GM19043 (cell line): ENCODE results near the gene LOXL4.

Experiments used
- ATAC-seq: cut with Tn5 transposase; IDR thresholded peaks from one replicate; pipeline ENCODE4 v1.9.1; 2021; ENCODE audit warnings: low read depth; ENCODE audit not compliant: unreplicated experiment

LOXL4 gene

GRCh38 chr10:98265403-98266378 lies 2.3 kb downstream of the LOXL4 start:
- no peak for ATAC-seq

GRCh38 chr10:98264378-98265065 lies 3.5 kb downstream of the LOXL4 start:
- no peak for ATAC-seq

GRCh38 chr10:98263088-98263487 lies 4.9 kb downstream of the LOXL4 start:
- ATAC-seq: no peak

GRCh38 chr10:98262571-98262970 lies 5.4 kb downstream of the LOXL4 start:
- no peak for ATAC-seq

GRCh38 chr10:98261436-98262277 lies 6.3 kb downstream of the LOXL4 start:
- no peak for ATAC-seq

GRCh38 chr10:98260752-98261151 lies 7.2 kb downstream of the LOXL4 start:
- no peak for ATAC-seq

GRCh38 chr10:98260350-98260749 lies 7.6 kb downstream of the LOXL4 start:
- ATAC-seq: no peak

GRCh38 chr10:98259606-98260315 lies 8.2 kb downstream of the LOXL4 start:
- ATAC-seq: no peak

- ATAC-seq: no peak
These were observed 9.1 kb downstream of the LOXL4 start for GRCh38 chr10:98258683-98259454.

- ATAC-seq: no peak
These were observed 10.0 kb downstream of the LOXL4 start for GRCh38 chr10:98257961-98258360.

GRCh38 chr10:98257198-98257597 lies 10.8 kb downstream of the LOXL4 start:
- no peak for ATAC-seq

- no peak for ATAC-seq
These were observed 11.3 kb downstream of the LOXL4 start for GRCh38 chr10:98256692-98257091.

- no peak for ATAC-seq
These were observed 12.7 kb downstream of the LOXL4 start for GRCh38 chr10:98255146-98255877.

GRCh38 chr10:98254234-98254974 lies 13.6 kb downstream of the LOXL4 start:
- no peak for ATAC-seq

GRCh38 chr10:98253499-98253898 lies 14.5 kb downstream of the LOXL4 start:
- ATAC-seq: no peak

- ATAC-seq: no peak
These were observed 15.5 kb downstream of the LOXL4 start for GRCh38 chr10:98252464-98252863.

GRCh38 chr10:98251399-98251798 lies 16.6 kb downstream of the LOXL4 start:
- ATAC-seq: no peak

GRCh38 chr10:98249134-98249533 lies 18.9 kb downstream of the LOXL4 start:
- no peak for ATAC-seq
